Activated T-helper 17 cell treated with anti-CD3 and anti-CD28 coated beads, Interleukin-2, amount 50 U/mL, for 72 hours (primary cell): ENCODE results near the gene SRPK1. TPM values are rescaled to one million over a fixed set of nuclear protein-coding genes. Genes with fewer than 3 reads are reported as not detected.

Experiments used
- ATAC-seq: fragments of 150-1000 bp; cut with Tn5 transposase; replicated peaks from 2 replicates; pipeline ENCODE4 v1.10.0; 2021; ENCODE audit warnings: mild to moderate bottlenecking, moderate library complexity
- H3K27ac Mint-ChIP-seq: one replicate; pipeline ENCODE4 v1.8.0; 2022; ENCODE audit warnings: mixed read lengths
- H3K27me3 Mint-ChIP-seq: one replicate; pipeline ENCODE4 v1.8.0; 2022; ENCODE audit warnings: mixed read lengths
- H3K36me3 Mint-ChIP-seq: one replicate; pipeline ENCODE4 v1.8.0; 2022; ENCODE audit warnings: low read depth, mild to moderate bottlenecking, mixed read lengths
- H3K4me1 Mint-ChIP-seq: one replicate; pipeline ENCODE4 v1.8.0; 2022; ENCODE audit warnings: mixed read lengths
- H3K4me3 Mint-ChIP-seq: one replicate; pipeline ENCODE4 v1.8.0; 2022; ENCODE audit warnings: mild to moderate bottlenecking, mixed read lengths
- H3K9me3 Mint-ChIP-seq: one replicate; pipeline ENCODE4 v1.8.0; 2022; ENCODE audit warnings: mixed read lengths
- total RNA-seq, 2 donors: library from RNA; stranded (reverse); gene quantifications; one replicate each; pipeline ENCODE4 v1.2.3, GENCODE V29; 2022

Gene SRPK1
- total RNA-seq, 2 donors from 2014 or later, result 83.5 to 101 TPM

DNA sequence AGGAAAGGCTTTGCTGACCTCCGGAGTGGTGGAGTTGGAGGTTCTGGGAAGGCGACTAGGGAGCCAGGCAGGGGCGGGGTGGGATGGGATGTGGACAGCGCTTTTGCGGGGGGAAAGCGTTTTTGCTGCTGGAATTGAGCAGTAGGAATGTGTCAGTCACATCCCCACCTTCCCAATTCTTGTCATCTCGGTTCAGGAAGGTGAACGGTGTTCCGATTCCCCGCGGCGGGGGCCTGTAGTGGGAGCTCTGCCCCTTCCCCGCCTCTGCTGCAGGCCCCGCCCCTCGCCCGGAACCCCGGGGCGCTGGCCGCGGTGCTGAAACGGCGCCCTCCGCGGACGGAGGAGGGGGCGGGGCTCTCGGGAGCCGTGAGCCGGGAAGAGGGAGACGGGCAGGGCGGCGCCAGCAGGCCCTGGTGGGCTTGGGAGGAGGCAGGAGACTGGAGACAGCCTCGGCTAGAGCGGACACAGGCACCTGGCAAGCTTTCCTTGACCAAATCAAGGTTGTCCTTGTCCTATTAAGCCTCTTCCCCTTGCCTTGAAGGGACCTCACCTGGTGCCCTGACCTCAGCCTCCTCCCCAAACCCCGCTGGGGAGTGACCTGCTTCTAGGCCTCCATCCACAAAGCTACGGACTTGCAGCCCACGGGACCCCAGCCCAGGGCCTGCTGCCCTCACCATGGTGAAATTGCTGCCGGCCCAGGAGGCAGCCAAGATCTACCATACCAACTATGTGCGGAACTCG is 115.7 kb downstream of the SRPK1 start, which contains the start of gene LHFPL5:
Gene LHFPL5 (plus strand): TSS at position 357 of the 741 bp plus-strand sequence. CDS start 319 bp downstream, at position 676.
- Mint-ChIP-seq H3K9me3 (no peaks in the 10 kb centered on the region), H3K4me3 (no peak within 1 kb of the TSS), H3K27ac (no peak within 1 kb of the TSS)

DNA sequence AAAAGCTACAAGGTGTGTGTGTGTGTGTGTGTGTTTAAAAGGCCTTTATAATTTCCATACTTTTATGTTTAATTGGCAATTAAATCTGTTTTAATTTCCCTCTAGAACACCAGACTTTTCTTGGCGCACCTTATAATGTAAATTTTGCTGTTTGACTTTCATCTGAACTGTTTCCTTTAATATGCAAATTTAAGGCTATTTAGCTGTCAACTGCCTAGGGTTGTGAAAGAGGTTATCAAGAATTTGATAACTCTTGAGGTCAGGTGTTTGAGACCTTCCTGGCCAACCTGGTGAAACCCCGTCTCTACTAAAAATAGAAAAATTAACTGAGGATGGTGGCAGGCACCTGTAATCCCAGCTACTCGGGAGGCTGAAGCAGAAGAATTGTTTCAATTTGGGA is 119.8 kb downstream of the SRPK1 start:
- Mint-ChIP-seq H3K27me3 (peaks cover 11% of the 10 kb centered on the region), H3K4me3 (no peak overlapping the region), H3K9me3 (no peaks in the 10 kb centered on the region), H3K36me3 (no peaks in the 10 kb centered on the region), H3K4me1 (no peaks in the 10 kb centered on the region), H3K27ac (no peak overlapping the region)
- ATAC-seq, result no peak

More for the DNA sequence above, 115.7 kb downstream of the SRPK1 start, which contains the start of gene LHFPL5:
- Mint-ChIP-seq H3K27me3 (peaks cover 27% of the 10 kb centered on the region), H3K36me3 (no peaks in the 10 kb centered on the region), H3K4me1 (no peaks in the 10 kb centered on the region)
- peak; percentile 71 for ATAC-seq

DNA sequence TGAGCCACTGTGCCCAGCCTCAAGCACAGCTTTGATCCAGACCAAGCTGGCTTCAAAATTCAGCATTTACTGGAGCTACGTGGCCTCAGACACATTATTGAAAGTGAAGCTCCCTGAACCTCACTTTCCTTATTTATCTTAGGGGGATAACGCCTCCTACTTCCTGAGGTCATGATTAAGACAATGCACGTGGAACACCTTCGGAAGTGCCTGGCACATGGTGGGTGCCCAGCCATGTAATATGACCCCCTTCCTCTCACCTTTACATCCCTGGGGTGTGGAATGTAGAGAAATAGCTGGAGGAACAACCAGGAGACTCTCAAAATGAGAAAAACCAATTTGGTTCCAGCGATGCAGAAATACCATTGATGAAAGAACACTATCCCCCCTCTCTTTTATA is 122.2 kb downstream of the SRPK1 start:
- Mint-ChIP-seq H3K36me3 (no peaks in the 10 kb centered on the region), H3K4me3 (no peak overlapping the region), H3K4me1 (no peaks in the 10 kb centered on the region), H3K27ac (no peak overlapping the region), H3K9me3 (no peaks in the 10 kb centered on the region), H3K27me3 (peaks cover 9% of the 10 kb centered on the region)
- ATAC-seq, result no peak

DNA sequence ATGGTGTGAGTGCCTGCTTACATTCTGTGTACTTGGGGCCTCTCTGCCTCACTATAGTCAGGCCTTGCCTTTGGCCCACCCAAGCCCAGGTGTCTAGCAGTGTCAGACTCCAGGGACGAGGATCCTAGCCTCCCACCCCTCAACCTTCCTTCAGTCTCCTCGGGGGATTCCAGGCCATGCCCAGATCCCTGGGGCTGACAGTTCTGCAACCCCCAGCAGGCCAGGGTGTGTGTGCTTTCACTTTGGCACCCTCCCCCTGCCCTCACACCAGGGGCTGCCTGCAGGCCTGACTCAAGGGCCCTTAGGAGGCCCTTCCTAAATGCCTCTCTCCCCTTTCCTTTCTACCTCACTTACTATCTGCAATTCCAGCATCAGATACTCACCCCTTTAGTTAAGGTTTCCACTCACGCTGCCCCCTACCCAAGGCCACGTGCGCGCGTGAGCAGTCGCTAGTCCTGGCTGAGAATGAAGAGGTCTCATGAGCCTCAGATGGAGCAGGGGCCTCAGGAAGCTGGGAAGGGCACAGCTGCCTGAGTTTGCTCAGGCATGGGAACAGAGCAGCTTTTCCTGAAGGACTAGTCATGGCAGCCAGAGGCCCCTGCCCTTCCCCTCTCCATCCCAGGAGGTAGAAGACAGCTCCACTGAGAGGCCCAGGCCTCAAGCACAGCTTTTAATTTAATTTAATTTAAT is 122.9 kb downstream of the SRPK1 start:
- Mint-ChIP-seq H3K27me3 (peaks cover 12% of the 10 kb centered on the region), H3K4me3 (no peak overlapping the region), H3K9me3 (no peaks in the 10 kb centered on the region), H3K4me1 (no peaks in the 10 kb centered on the region), H3K27ac (no peak overlapping the region), H3K36me3 (no peaks in the 10 kb centered on the region)
- no peak for ATAC-seq

DNA sequence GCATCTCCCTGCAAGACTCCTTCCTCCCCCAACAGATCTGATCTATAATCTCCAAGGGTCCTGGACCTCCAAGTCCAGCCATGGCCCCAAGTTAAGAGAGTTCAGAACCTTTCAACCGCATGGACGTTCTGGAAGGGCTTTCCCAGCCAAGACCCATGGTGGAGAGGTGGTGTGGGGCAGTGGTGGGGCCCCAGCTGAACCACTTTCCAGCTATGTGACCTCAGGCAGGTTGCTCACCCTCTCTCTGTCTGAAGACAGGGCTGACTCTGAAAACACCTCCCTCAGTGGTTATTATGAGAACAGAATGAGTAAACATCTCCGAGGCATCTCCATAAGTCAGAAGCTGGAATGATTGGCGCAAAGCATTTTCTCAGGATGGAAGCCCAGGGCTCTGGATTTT is 124.7 kb downstream of the SRPK1 start:
- Mint-ChIP-seq H3K36me3 (no peaks in the 10 kb centered on the region), H3K4me3 (no peak overlapping the region), H3K9me3 (no peaks in the 10 kb centered on the region), H3K4me1 (no peaks in the 10 kb centered on the region), H3K27me3 (peaks cover 12% of the 10 kb centered on the region), H3K27ac (peak overlapping the region; percentile 54)
- ATAC-seq, result peak; percentile 52

DNA sequence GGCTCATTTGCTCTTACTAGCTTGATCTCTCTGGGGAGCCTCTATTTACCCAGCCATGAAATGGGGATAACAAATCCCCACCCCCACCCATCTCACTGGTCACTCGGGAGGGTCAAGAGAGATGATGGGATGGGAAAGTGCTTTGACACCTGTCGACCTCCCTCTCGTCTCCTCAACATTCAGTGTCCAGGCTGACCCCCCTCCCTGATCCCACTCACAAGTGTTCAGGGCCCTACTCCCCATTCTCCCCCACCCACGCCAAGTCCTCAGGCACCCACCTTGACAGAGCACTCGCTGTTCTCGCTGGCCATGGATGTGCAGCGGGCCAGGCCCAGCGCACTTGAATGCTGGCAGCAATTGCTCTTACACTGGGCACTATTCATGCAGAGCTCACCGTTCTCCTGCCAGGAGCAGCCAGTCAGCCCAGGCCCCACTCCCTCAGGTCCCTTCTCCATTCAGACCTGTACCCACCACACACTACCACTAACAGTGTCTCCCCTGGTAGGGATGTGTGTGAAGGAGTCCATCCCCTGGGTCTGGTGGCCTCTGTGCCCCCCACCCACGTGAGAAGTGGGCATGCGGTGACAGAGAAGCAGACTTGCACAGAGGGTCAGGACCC is 125.3 kb downstream of the SRPK1 start:
- no peak for ATAC-seq
- Mint-ChIP-seq H3K4me3 (no peak overlapping the region), H3K9me3 (no peaks in the 10 kb centered on the region), H3K27me3 (peaks cover 13% of the 10 kb centered on the region), H3K4me1 (no peaks in the 10 kb centered on the region), H3K36me3 (no peaks in the 10 kb centered on the region), H3K27ac (peak overlapping the region; percentile 54)

DNA sequence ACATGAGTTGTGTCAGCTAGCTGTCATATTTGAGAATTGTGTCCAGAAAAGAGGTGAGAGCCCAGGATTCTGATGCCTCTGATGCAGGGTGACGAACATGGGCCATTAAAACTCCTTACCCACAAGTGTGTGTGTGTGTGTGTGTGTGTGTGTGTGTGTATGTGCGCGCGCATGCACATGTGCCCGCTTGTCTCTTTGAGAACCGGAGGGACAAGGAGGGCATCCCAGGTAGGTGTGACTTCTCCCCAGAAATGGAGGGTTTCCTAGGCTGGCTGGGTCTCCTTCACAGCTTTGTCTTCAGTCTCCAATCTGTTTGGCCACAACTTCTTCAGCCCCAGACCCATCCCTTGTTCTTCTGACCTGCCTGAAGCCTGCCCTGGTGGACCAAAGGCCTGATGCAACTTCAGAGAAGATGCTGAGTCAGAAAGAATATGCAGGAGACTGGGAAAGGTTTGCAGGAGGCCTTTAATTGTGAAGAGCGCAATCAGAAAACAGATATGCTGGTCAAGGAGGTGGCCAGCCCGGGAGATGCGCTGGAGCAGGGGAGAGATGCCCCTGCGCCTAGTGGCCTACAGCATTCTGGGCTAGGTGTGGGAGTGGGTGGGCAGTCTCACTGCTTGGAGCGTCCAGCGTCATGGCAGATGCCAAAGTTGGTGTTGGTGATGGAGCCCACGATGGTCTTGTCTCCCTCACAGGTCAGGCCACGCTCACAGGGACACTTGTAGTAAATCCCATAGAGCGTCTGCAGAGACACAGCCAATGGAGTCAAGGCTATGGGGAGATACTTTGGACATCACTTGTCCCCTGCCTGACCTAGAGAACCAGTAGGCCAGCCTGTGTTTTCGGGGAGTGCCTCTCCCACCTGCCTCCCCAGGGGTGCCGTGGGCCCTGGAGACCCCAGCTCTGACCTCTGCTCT is 126.1 kb downstream of the SRPK1 start:
- no peak for ATAC-seq
- H3K27me3 Mint-ChIP-seq, result peaks cover 17% of the 10 kb centered on the region
- H3K4me1 Mint-ChIP-seq, result no peaks in the 10 kb centered on the region
- no peaks in the 10 kb centered on the region for H3K9me3 Mint-ChIP-seq
- no peak overlapping the region for H3K4me3 Mint-ChIP-seq
- no peak overlapping the region for H3K27ac Mint-ChIP-seq
- H3K36me3 Mint-ChIP-seq, result no peaks in the 10 kb centered on the region

DNA sequence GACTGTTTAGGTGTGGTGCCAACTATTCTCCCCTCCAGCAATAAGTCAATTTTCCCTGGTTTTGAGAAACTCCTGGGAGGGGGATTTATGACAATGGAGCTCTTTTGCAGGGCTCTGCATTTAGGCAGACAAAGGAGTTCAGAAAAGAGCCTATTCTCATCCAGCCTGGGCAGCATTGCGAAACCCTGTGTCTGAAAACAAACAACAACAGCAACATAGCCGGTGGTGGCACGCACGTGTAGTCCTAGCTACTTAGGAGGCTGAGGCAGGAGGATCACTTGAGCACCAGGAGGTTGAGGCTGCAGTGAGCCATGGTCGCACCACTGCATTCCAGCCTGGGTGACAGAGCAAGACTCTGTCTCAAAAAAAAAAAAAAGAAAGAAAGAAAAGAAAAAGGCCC is 130.2 kb downstream of the SRPK1 start:
- Mint-ChIP-seq H3K4me3 (no peak overlapping the region), H3K36me3 (no peaks in the 10 kb centered on the region), H3K9me3 (no peaks in the 10 kb centered on the region), H3K27ac (no peak overlapping the region), H3K27me3 (peaks cover 37% of the 10 kb centered on the region), H3K4me1 (no peaks in the 10 kb centered on the region)
- ATAC-seq, result no peak

DNA sequence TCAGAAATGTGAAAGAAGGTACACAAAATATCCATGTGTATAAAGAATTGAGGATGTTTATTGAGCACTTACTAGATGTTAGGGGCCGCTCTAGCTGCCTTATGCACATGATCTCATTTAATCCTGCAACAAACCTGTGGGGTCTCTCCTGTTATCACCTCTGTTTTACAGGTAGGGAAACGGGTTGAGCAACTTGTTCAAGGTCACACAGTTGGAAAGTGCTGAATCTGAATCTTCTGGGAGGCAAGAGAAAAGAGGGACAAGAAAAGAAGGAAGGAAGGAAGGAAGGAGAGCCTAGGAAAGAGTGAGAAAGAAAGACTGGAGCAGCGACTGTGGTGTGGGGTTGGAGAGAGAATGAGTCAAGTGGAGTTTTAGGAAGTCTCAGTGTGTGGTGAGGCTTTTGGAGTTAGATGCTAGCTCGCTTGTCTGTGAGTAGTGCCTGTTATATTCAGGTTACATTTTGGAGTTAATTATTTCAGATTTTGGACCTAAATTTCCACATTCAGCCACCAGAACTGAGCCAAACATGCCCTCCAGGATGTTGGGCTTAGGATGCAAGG is 132.4 kb downstream of the SRPK1 start:
- no peaks in the 10 kb centered on the region for H3K36me3 Mint-ChIP-seq
- no peak overlapping the region for H3K27ac Mint-ChIP-seq
- ATAC-seq, result no peak
- no peaks in the 10 kb centered on the region for H3K9me3 Mint-ChIP-seq
- H3K27me3 Mint-ChIP-seq, result peaks cover 36% of the 10 kb centered on the region
- H3K4me1 Mint-ChIP-seq, result no peaks in the 10 kb centered on the region
- no peak overlapping the region for H3K4me3 Mint-ChIP-seq

DNA sequence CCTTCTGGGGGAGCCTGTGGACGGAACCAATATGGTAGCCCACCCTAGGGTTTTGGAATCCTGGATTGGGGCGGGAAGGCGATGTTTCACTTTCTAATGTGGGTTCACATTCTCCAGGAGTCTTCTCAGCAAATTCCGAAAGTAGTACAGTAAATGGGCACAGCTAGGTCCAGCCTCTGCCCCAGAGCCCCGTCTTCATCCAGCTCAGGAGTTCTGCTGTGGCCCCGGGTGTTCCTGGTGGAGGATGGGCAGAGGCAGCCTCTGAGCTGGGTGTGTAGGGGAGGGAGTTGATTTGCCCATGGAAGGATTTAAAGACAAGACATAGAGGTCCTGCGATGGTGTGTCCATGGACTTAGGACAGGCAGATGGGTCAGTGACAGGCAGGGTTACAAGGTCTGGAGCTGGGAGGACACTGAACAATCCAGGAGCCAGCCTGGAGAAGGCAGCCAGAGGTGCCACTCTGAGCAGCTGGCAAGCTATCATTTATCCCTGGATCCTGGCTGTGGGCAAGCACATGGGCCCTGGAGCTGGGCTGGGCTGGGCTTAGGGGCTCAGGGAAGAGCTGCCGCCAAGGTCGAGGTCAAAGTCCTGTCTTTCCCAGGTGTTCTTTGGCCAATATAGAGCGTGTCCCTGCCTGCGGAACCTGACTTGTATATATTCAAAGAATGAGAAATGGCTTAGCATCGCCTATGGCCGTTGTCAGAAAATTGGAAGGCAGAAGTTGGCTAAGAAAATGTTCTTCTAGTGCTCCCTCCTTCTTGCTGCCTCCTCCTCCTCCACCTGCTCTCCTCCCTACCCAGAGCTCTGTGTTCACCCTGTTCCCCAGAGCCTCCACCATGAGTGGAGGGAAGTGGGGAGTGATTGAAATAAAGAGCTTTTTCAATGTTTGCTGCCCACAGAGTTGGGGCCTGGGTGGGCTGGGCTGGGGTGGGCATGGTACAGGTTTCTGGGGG is 133.4 kb downstream of the SRPK1 start:
- ATAC-seq, result no peak
- H3K36me3 Mint-ChIP-seq, result no peaks in the 10 kb centered on the region
- H3K9me3 Mint-ChIP-seq, result no peaks in the 10 kb centered on the region
- H3K27me3 Mint-ChIP-seq, result peaks cover 35% of the 10 kb centered on the region
- H3K4me3 Mint-ChIP-seq, result no peak overlapping the region
- no peaks in the 10 kb centered on the region for H3K4me1 Mint-ChIP-seq
- no peak overlapping the region for H3K27ac Mint-ChIP-seq

DNA sequence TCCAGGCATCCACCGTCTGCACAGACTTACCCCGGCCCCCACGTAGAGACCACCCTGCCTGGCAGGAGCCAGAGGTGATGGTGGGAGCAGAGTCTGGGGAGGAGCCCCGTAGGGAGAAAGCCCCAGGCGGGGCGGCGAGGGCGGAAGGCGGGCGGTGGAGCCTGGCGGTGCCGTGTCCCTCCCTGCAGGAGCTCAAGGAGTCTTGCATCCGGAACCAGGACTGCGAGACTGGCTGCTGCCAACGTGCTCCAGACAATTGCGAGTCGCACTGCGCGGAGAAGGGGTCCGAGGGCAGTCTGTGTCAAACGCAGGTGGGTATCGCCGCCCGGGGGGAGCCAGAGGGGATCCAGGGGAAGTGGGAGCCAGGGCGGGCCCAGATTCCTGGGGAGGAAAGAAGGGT is 134.1 kb downstream of the SRPK1 start:
- no peak for ATAC-seq
- Mint-ChIP-seq H3K36me3 (no peaks in the 10 kb centered on the region), H3K27ac (no peak overlapping the region), H3K4me1 (no peaks in the 10 kb centered on the region), H3K4me3 (no peak overlapping the region), H3K27me3 (peaks cover 40% of the 10 kb centered on the region), H3K9me3 (no peaks in the 10 kb centered on the region)

DNA sequence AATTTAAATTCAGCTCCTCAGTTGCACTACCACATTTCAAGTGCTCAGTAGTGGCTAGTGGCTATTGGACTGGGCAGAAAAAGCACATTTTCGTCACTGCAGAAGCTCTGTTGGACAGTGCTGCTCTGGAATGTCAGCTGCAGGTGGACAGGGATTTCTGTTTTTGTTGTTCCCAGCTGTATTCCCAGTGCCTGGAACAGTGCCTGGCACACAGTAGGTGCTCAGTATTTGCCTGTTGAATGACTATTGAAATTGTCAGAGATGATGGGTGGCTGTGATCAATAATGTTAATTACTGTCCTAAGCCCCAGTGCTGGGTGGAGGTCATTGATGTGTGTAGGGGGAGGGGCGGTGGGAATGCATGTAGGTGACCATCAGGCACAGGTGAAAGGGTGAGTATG is 134.6 kb downstream of the SRPK1 start:
- ATAC-seq, result no peak
- Mint-ChIP-seq H3K4me3 (no peak overlapping the region), H3K27ac (no peak overlapping the region), H3K9me3 (no peaks in the 10 kb centered on the region), H3K4me1 (no peaks in the 10 kb centered on the region), H3K36me3 (no peaks in the 10 kb centered on the region), H3K27me3 (peaks cover 42% of the 10 kb centered on the region)

DNA sequence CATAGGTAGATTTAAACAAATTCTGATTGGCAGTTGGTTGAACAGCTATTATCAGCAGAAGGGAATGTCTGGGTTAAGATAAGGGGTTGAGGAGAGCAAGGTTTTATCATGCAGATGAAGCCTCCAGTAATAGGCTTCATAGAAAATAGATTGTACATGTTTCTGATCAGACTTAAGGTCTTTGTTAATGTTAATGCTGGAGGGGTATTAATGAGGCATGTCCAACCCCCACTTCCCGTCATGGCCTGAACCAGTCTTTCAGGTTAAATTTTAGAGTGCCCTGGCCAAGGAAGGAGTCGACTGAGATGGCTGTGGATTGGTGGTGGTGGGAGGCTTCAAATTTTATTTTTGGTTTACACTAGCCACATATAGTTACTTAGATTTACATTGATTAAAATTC is 136.7 kb downstream of the SRPK1 start:
- no peak overlapping the region for H3K4me3 Mint-ChIP-seq
- peaks cover 38% of the 10 kb centered on the region for H3K27me3 Mint-ChIP-seq
- H3K9me3 Mint-ChIP-seq, result no peaks in the 10 kb centered on the region
- H3K4me1 Mint-ChIP-seq, result no peaks in the 10 kb centered on the region
- no peak for ATAC-seq
- no peaks in the 10 kb centered on the region for H3K36me3 Mint-ChIP-seq
- no peak overlapping the region for H3K27ac Mint-ChIP-seq
